ENCODE data around the gene PTRH2.
"Not testable (repeated sequence)": the region's sequence is repeated elsewhere in the genome, so short reads cannot be mapped to it uniquely, and the experiment has no call there.

PTRH2 gene

GRCh38 chr17:59707149-59707970, at the start of gene PTRH2, which contains the start of gene VMP1:
TSS of gene PTRH2 (minus strand) at chr17:59707430. CDS start at chr17:59697978, 9,452 bp downstream.
TSS of gene VMP1 (plus strand) at chr17:59707654. CDS start at chr17:59731447, 23,793 bp downstream.
- peak; percentile 99 for FAIRE-seq

GRCh38 chr17:59756236-59756818, 49.1 kb upstream of the PTRH2 start:
- peak; percentile 100 for FAIRE-seq

DNA sequence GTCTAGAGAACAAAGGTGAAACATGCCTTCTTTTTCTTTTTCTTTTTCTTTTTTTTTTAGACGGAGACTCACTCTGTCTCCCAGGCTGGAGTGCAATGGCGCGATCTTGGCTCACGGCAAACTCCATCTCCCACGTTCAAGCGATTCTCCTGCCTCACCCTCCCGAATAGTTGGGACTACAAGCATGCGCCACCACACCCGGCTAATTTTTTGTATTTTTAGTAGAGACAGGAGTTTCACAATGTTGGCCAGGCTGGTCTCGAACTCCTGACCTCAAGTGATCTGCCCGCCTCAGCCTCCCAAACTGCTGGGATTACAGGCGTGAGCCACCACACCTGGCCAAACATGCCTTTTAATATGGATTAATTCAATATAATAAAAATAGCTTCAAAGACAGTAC, 47.8 kb upstream of the PTRH2 start:
- not testable (repeated sequence) for FAIRE-seq

GRCh38 chr17:59754552-59754951, 47.3 kb upstream of the PTRH2 start:
- no peak for FAIRE-seq

GRCh38 chr17:59753522-59754467, 46.6 kb upstream of the PTRH2 start:
- peak; percentile 98 for FAIRE-seq

DNA sequence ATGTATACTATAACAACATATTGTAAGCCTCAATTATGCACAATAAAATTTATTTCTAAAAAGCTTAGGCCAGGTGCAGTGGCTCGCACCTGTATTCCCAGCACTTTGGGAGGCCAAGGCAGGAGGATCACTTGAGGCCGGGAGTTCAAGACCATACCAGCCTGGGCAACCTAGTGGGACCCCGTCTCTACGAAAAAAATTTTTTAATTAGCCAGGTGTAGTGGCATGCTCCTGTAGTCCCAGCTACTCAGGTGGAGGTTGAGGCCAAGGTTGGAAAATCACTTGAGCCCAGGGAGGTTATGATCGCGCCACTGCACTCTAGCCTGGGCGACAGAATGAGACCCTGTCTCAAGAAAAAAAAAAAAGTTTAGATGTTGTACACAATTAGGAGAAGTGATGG, 45.7 kb upstream of the PTRH2 start:
- FAIRE-seq: no peak

- peak; percentile 71 for FAIRE-seq
Measured at GRCh38 chr17:59752446-59752845, 45.2 kb upstream of the PTRH2 start.

GRCh38 chr17:59751955-59752413, 44.8 kb upstream of the PTRH2 start:
- no peak for FAIRE-seq

GRCh38 chr17:59748591-59748990, 41.4 kb upstream of the PTRH2 start:
- no peak for FAIRE-seq

DNA sequence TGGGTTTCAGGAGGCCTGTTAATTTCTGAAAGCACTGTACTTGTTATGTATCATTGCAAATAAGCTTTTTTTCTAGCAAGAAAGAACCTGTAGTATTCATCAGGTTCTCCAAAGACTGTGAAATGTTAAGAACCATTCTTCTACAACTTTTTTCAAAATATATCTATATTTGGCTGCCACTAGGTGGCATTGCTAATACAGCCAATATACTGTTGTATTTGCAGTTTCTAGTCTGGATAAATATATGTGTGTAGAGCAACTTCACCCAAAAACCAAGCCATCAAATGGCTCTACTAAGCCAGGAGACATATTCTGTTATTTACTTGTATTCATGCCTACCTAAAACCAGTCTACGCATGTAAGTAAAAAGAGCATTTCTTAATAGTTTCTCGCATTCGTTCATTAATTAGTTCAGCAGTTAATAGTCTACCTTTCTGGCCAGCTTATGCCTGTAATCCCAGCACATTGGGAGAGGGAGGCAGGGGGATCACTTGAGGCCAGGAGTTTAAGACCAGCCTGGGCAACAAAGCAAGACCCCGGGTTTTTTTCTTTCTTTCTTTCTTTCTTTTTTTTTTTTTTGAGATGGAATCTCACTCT, 39.7 kb upstream of the PTRH2 start:
- peak; percentile 96 for FAIRE-seq

- no peak for FAIRE-seq
Measured at GRCh38 chr17:59745040-59745439, 37.8 kb upstream of the PTRH2 start.

- FAIRE-seq: no peak
Measured at GRCh38 chr17:59743842-59744241, 36.6 kb upstream of the PTRH2 start.

GRCh38 chr17:59737324-59737723, 30.1 kb upstream of the PTRH2 start:
- no peak for FAIRE-seq

DNA sequence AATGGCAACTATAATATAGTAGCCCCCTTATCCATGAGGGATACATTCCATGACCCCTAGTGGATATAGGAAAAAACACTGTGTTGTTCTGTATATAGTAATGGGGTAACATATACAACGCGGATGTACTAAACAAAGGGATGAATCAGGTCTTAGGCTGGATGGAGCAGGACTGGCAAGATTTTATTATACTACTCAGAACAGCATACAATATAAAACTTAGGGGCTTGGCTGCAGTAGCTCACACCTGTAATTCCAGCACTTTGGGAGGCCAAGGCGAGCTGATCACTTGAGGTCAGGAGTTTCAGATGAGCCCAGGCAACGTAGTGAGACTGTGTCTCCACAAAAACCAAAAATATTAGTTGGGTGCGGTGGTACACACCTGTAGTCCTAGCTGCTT, 27.0 kb upstream of the PTRH2 start:
- FAIRE-seq: no peak

DNA sequence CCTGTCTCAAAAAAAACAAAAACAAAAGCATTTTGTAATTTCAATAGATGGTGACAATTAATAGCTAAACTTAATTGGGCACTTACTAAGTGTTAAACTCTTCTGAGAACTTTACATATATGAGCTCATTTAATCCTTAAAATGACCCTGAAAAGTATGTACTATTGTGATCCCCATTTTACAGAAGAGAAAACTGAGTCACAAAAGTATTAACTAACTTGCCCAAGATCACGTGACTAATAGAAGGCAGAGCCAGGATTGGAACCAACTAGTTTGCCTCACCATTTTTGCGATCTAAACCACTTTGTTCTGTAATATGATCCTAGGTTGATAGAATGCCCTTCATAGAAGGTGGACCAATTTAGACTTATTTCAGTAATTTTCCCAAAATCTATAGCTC, 26.5 kb upstream of the PTRH2 start:
- no peak for FAIRE-seq

GRCh38 chr17:59730268-59730834, 23.1 kb upstream of the PTRH2 start:
- no peak for FAIRE-seq

DNA sequence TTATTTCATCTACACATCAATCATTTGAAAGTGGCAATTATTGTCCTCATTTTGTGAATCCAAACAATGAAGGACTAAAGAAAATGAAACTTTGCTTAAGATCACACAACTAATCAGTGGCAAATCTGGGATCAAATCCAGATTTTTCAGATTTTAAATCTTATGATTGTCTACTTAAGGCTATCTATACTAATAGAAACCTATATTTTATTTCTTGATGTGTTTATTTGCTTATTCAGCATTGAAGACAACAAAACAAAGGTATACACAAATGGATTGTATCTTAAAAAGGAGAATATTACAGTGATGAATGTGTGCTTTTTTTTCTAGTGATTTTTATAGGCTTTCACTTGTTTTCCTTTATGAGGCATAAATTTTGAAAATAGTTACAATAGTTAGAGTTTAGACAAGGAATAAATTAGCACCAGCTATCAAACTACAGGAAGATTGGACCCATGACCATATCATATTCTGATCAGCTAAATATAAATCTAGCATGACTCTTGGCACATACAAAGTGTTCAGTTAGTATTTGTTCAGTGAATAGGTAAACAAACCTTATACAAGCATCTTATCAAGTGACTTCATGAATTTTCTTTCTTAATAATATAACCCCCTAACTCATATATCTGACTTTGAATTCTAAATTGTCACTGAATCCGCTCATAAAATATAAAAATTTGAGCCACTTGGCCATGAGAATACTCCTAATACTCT, 20.7 kb upstream of the PTRH2 start:
- FAIRE-seq: peak; percentile 17

- no peak for FAIRE-seq
Measured at GRCh38 chr17:59725691-59726090, 18.5 kb upstream of the PTRH2 start.

DNA sequence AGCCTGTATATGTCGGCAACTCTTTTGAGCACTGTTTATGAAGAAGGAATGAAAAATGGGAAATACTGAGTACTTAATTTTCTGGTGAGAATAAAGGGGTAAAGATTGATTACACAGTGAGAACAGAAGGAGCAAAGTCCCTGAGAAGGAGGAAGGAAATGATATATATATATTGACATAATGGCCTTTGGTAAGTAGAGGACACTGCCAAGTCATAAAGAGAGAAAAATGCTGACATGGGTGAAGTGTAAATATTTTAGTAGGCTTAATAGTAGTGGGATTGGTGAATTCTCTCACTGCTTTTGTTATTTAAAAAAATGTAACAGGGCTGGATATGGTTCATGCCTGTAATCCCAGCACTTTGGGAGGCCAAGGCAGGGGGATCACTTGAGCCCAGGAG, 16.4 kb upstream of the PTRH2 start:
- FAIRE-seq: no peak

GRCh38 chr17:59723041-59723440, 15.8 kb upstream of the PTRH2 start:
- FAIRE-seq: no peak

DNA sequence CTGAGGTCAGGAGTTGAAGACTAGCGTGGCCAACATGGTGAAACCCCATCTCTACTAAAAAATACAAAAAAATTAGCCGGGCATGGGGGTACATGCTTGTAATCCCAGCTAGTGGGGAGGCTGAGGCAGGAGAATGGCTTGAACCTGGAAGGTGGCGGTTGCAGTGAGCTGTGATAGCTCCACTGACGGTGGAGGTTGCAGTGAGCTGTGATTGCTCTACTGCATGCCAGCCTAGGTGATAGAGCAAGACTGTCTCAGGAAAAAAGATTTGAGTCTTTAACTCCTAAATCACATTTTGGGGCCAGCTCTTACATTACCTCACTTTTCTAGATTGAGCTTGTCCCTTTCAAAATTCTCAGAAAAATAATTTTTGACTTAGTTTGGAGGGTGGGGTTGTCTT, 15.4 kb upstream of the PTRH2 start:
- FAIRE-seq: no peak

DNA sequence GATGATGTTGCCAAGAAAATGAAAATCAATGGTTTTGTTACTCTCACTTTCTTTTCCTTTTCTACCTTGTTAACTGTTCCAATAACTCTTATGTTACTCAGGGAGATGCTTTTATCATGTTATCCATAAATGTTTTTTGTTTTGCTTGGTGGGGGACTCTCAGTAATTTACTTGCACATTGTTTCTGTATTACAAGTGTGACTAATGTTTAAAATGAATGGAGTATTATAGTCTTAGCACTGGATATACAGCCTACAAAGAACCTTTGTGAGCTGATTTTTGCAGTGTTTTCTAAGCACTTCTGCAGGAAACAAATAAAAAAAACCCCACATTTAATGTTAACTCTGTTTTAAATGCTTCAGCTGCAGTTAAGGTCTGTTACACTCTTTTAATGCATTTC, 12.3 kb upstream of the PTRH2 start:
- no peak for FAIRE-seq
